B cell (primary cell): ENCODE measurements around the gene IFNGR1.

Experiments used
- CTCF ChIP-seq: fragments of 200-600 bp; IDR thresholded peaks from one replicate; pipeline ENCODE4 v1.8.0; 2022; ENCODE audit warnings: antibody characterized with exemption, mild to moderate bottlenecking
- EZH2 ChIP-seq: IDR thresholded peaks from 2 replicates; pipeline ENCODE4 v1.6.1; 2012; ENCODE audit warnings: borderline replicate concordance, low read depth, mild to moderate bottlenecking, moderate library complexity, low read length; ENCODE audit not compliant: insufficient read depth, poor library complexity, severe bottlenecking

- TF ChIP-seq CTCF, result no peak
- no peak for TF ChIP-seq EZH2
Measured at GRCh38 chr6:137261761-137262160, 42.6 kb upstream of the IFNGR1 start.
